HG03342 (cell line): ENCODE data around the gene SPANXN2.
"Not testable (repeated sequence)": the region's sequence is repeated elsewhere in the genome, so short reads cannot be mapped to it uniquely, and the experiment has no call there.

Experiments
- ATAC-seq: cut with Tn5 transposase; IDR thresholded peaks from one replicate; pipeline ENCODE4 v1.9.1; 2021; ENCODE audit warnings: mild to moderate bottlenecking, moderate library complexity; ENCODE audit not compliant: unreplicated experiment

The SPANXN2 gene

GRCh38 chrX:143720652-143721051 is at the start of gene SPANXN2:
Gene SPANXN2, minus strand, starts transcription at chrX:143720752. Its CDS starts 84 bp downstream, at chrX:143720668.
- not testable (repeated sequence) for ATAC-seq

- no peak for ATAC-seq
Observed at GRCh38 chrX:143768976-143769375, 48.4 kb upstream of the SPANXN2 start.

- not testable (repeated sequence) for ATAC-seq
Observed at GRCh38 chrX:143767789-143768188, 47.2 kb upstream of the SPANXN2 start.

- no peak for ATAC-seq
Observed at GRCh38 chrX:143757887-143758286, 37.3 kb upstream of the SPANXN2 start.

- ATAC-seq: no peak
Observed at GRCh38 chrX:143757375-143757774, 36.8 kb upstream of the SPANXN2 start.

GRCh38 chrX:143754183-143754582 is 33.6 kb upstream of the SPANXN2 start:
- no peak for ATAC-seq

- no peak for ATAC-seq
Observed at GRCh38 chrX:143733866-143734265, 13.3 kb upstream of the SPANXN2 start.

- no peak for ATAC-seq
Observed at GRCh38 chrX:143726296-143726695, 5.7 kb upstream of the SPANXN2 start.

- no peak for ATAC-seq
Observed at GRCh38 chrX:143701460-143701859, 19.1 kb downstream of the SPANXN2 start.

- ATAC-seq: no peak
Observed at GRCh38 chrX:143694885-143695284, 25.7 kb downstream of the SPANXN2 start.

- ATAC-seq: no peak
Observed at GRCh38 chrX:143683486-143683885, 37.1 kb downstream of the SPANXN2 start.

GRCh38 chrX:143674926-143675325 is 45.6 kb downstream of the SPANXN2 start:
- ATAC-seq: no peak

- no peak for ATAC-seq
Observed at GRCh38 chrX:143669395-143669794, 51.2 kb downstream of the SPANXN2 start.

GRCh38 chrX:143664302-143664701 is 56.2 kb downstream of the SPANXN2 start:
- peak; percentile 69 for ATAC-seq

GRCh38 chrX:143663755-143664154 is 56.8 kb downstream of the SPANXN2 start:
- no peak for ATAC-seq
